Activated CD4-positive, alpha-beta T cell treated with anti-CD3 and anti-CD28 coated beads for 4 hours (primary cell): ENCODE measurements around the gene RPTOR.

Experiments used
- DNase-seq, 2 donors: peaks; one replicate each; pipeline ENCODE4 v3.0.0-alpha.2; 2020

RPTOR gene

DNA sequence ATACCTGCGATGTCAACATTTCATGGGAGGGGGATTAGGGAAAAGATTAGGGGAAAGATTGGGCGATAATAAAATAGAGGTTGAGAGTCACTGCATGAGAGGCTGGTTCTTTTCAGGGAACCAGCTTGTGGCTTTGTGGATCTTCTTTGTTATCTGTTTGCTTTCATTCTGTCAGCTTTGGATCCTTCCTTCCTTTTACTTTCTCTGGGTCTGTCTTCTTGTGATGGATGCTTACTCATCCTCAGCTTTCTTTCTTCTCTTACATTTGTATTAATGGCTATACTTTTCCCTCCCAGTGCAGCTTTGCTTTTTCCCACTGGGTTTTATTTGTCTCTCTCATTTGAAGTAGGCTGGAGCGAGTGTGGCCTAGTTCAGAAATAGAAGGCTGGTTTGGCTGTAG is 47.1 kb downstream of the RPTOR start:
- DNase-seq, result no peak

DNA sequence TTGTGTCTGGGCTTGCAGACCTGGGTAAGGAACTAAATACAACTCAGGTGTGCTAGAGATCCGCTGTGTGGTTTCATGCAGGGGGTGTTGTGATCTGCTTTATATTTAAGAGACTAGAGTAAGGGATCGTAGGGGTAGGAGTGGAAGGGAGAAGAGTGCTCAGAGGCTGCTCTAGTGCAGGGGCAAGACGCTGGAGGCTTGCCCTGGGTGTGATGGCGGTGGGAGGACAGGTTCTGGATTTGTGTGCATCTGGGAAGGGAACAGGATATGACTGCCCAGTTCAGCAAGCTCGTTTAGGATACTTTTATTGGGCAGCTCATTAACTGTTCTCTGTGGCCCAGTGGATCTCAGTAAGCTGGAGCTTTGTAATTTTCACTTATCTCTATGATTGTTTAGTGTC is 47.6 kb downstream of the RPTOR start:
- DNase-seq, result no peak

DNA sequence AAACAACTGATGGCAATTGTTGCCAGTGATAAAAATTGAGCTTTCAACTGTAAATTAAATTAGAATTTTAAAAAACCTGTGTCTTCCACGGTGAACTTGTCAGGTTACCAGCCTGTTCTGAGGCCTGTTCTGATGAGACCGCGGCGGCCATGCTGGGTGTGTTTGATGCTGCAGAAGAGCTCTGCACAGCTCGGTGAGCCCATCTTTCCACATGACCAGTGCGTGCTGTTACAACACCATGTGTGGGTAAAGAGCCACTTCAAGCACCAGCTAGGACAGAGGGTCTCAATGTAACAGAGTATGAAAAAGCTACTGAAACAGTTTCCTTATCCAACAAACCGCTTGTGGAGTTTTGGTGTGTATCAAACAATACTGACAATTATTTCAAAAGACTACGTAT is 48.5 kb downstream of the RPTOR start:
- no peak for DNase-seq

DNA sequence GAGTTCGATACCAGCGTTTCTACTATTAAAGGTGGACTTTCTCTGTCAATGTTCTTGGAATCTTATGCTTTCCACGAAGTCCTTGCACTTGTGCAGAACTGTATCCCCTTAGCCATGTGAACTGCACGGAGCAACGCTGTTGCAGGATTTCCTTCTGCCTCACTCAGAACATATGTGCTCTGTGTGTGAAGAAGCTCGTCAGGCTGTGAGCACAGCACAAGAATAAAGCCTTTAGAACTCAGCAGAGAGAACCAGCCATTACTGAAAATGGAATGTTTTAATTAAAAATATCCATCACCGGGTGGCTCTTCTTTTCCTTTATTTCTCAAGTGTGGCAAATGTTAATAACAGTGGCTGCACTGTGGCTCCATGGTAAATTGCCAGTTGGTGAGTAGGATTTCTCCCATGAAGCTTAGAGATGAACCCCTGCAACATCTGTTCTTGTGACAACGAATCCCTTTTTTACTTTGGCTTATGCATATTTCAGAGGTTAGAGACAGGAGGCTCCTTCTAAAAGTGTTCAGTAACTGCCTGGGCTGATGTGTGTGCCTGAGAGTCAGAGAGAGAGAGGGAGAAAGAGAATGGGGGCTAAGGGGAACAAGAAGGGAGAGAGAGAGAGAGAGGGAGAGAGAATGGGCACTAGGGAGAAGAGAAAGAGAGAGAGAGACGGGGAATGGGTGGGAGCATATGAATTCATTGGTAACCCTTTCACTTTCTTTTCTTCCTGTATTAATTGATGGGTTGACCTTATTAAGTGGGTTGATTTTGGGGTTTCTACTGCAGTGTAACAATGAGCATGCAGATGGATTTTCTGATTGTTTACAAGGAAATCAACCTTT is 50.0 kb downstream of the RPTOR start:
- DNase-seq, result no peak

DNA sequence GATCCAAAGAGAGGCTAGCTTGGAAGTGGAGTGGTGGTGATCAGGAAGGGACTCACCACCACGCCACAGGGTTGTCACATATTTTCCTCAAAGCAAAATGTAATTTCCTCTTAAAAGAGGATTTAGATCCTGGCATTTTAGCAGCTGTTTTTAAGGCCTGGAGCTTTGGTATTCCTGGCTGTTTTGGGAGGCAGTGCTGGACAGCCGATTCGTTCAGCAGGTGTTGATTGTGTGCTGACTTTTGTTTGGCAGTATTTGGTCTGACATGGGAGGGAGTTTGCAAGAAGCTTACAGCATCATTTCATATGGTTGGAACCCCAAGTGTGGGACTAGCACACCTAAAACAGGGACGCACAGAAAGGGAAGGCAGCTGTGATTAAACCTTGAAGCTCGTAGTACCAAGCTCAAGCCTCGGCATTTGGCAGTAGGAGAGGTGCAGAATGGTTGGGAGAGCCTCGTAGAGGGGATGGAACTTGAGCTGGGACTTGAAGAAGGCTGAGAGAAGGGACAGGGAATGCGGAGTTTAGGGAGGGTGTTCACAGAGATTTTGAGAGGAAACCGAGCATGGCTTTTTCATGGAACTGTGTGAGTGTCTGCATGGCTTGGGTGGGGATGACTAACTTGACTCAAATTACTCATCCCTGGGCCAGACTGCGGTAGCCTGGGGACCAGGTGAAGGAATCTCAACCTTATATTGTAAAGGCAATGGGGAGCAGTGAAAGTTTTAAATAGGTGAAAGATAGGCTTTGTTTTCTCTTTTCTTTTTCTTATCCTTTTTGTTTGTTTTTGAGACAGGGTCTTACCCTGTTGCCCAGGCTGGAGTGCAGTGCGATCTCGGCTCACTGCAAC is 52.3 kb downstream of the RPTOR start:
- peak; percentile 25 to 32 for DNase-seq

DNA sequence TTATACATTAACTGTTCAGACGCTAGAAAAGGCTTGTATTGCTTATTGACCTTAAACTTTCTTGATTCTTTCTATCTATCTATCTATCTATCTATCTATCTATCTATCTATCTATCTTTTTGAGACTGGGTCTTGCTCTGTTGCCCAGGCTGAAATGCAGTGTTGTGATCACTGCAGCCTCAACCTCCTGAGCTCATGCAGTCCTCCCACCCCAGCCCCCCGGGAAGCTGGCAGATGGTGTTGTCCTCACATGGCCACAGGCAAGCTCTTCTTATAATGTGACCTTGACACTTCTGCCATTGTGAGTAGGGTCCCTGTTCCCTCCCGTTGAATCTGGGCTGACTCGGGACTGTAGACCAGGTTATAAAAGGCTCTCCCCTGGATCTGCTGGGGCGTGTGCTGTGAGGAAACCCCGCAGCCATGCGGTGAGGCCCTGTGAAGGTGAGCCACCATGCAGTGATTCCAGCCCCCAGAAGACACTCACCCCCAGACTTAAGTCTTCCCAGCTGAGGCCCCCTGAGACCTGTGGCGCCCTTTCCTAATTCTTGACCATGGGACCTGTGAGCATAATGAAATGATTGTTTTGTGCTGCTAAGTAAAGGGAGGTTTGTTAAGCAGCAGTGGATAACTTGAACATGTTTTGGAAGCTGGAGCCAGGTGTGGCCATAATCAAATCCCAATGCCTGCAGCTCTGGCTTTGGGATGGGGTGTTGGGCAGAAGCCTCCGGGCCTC is 54.3 kb downstream of the RPTOR start:
- DNase-seq, result no peak

DNA sequence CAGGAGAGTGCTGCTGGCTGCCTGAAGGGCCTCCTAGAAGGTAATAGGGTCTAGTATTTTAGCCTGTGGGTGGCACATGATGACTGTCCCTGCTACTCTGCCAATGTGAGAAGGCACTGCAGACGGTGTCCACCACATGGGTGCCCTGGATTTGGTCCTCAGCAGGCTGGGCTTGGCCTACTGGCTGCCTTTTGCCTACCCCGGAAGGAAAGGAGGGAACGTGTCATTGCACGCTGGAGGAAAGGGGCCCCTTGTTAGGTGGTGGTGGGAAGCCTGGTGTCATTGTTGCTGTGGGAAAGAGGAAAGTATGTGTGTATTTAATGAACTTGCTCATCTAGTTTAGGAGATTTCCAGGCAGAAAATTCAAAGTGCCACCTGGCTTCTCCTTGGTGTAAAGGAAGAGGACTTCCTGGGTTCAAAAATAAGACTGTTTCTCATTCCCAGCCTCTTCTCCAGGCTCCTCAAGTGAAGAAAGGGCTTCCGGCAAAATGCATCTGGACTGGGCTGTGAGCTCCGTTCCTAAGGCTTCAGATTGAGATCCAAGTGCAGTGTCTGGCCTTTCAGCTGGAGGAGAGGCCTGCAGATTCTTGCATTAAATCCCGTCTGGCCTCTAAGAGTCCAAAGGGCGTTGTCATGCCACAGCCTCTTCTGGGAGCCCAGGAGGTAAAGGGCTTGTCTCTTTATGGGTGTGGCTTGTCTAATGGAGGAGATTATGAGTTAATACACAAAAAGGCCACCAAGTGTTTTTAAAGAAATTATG is 55.1 kb downstream of the RPTOR start:
- DNase-seq, result no peak

DNA sequence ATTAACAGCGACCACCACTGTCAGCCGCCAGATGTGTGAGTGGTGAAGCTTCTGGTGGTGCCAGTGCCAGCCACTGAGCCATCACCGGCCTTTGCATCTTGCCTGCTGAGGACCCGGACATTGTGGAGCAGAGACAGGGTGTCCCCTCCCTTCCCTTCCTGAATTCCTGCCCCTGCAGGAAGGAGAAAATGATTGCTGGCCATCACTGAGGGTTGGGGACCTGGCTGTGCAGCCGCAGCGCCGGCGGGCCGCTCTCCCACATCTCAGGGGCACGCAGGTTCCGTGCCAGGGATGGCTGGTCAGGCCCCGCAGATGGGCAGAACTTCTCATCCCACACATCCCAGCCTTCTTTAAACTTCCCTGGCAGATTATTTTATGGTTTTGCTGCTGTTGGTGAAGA is 56.5 kb downstream of the RPTOR start:
- DNase-seq, result no peak

DNA sequence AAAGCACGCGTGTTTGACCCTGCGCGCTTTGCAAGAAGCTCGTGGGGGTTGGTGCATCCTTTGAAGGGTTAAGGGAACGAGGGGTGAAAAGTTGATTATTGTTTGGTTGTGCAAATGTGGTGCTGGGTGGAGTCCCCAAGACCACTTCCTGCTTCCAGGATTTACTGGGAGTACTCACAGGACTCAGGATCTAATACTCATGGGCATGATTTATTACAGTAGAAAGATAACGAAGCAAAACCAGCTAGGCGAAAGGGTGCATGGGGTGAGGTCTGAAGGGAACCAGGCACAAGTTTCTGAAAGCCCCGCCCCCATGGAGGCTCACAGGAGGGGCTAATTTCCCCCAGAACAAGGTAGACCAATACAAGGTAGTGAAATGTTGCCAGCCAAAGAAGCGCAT is 58.8 kb downstream of the RPTOR start:
- DNase-seq, result no peak

DNA sequence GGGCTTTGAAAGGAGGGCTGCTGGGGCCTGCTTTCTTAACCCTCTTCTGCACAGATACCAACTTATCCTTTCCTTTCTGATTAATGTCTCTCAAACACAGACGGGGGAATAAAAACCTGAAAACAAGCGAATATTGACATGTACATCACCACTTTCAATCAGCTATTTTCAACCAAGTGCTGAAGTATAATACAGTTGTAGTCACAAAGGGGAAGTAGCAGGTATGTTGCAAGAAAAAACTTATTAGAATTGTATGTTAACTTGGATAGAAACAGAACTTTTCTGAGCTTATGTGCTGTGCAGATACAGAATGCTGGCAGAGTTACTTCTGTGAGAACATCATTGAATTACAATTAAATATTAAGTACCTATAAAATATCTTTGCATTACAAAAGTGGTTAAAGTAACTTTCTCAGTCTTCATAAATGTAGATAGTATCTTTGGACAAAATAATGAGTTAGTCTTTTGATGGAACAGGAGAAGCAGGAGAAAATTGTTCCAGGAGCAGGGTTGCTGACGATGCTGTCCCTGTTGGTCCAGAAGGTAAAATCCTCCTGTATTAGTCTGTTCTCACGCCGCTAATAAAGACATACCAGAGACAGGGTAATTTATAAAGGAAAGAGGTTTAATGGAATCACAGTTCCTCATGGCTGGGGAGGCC is 59.5 kb downstream of the RPTOR start:
- DNase-seq, result no peak

DNA sequence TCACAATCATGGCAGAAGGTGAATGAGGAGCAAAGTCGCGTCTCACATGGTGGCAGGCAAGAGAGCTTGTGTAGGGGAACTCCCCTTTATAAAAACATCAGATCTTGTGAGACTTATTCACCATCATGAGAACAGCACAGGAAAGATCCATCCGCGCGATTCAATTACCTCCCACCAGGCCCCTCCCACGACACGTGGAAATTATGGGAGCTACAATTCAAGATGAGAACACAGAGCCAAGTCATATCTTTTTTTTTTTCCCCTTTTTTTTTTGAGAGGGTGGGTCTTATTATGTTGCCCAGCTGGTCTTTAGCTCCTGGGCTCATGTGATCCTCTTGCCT is 60.0 kb downstream of the RPTOR start:
- no peak for DNase-seq

DNA sequence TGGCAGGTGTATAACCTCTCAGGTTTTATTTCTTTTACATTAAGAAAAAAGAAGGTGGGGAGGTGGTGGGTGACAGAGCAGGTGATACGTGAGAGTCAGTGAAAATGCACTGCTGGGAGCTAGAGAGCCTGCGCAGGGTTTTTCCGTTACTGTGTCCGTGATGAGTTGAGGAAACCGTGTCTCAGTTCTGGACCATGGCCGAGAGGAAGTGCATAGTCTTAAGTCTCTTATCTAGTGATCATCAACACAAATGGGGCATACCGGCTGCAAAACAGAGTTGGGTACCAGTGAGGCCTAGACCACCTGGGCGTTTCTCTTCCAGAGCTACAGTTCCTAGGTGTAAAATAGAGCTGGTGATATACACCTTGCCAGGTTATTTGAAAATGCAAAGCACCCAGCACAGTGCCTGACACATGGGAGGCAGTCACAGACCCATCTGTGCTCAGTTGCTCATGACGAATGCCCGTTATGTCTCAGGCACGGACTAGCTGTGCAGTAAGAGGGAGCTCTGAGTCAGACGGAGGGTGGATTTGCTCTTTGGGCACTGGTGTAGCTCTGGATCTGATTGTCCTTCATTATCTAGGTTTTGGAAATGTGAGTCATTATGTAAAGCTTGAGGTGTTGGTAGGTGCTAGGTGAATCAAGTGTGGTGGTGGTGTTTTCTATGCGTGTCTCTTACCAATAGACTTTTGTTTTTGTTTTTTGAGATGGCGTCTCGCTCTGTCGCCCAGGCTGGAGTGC is 60.9 kb downstream of the RPTOR start:
- DNase-seq, result peak; percentile 56 to 57

DNA sequence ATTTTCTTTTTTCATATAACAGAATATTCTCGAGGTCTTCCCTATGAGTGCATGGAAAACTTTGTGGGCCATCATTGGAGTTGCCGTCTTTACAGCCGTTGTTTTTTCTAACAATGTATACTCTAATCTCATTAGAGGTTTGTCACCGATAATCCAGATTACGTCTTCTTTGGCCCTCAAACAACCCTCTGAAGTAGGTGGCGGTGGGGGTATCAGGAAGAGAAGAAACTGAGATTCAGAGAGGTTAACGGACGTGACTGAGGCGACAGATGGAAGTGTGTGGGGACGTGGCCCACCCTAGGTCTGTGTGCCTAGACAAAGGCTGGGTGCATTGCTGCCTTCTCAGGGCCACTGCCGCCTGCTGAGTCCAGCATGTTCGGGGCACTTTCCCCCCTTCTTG is 63.7 kb downstream of the RPTOR start:
- no peak for DNase-seq

DNA sequence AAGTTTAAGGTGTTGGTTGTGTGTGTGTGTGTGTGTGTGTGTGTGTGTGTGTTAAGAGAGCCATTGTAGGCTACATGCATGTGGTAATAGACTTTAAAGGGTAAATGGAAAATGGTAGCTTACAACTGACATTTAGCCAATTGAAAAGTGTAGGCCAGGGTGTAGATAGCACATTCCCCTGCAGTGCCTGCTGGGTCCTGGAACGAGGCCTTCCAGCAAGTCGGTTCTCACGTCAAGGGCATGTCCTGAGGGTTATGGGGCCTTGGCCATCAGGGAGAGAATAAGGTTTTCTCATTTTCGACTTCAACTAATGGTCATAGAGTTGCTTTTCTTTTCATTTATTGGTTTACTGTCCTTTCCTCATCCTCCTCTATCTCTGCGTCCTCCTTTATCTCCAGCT is 65.1 kb downstream of the RPTOR start:
- DNase-seq, result no peak

DNA sequence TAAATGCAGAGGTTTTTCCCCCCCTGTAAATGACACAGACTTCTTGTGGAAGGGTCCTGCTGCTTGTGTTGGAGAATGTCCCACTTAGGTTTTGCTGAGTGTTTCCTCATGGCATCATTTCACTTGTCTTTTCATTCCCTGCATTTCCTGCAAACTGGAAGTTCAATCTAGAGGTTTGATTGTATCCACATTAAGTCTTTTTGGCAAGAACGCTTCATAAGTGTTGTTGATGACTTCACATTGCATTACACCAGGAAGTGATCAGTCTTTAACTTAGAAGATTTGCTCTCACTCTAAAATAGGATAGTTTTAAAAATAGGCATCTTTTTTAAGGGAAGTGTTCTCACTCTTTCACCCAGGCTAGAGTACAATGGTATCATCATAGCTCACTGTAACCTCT is 67.2 kb downstream of the RPTOR start:
- DNase-seq, result no peak

DNA sequence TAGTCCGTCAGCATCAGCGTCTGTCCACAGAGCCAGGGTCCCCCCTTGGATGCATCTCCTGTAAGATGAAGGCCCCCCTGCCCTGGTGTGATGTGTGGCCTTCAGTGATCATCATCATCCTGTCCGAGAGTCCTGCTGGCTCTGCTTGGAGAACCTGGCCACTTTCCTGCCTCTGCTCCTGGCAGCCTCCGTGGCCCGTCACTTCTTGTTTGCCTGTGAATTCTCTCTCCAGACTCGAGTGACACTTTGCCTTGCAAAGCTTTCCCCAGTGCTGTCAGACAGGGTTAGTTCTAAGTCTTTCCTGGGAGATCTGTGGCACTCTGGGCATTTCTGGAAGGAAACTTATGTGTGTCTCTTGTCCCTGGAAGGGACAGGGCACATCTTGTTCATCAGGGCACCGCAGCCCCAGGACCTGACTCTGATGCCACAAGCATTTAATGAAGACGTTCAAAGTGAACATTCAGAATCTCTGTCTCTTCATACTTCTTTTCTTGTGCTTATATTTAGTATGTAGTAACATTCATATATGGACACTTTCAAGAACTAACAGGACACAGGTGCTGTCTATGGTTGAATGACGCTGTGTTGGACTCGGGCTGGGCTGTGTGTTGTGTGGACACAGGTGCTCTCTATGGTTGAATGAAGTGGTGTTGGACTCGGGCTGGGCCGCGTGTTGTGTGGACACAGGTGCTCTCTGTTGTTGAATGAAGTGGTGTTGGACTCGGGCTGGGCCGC is 68.5 kb downstream of the RPTOR start:
- DNase-seq, result no peak

DNA sequence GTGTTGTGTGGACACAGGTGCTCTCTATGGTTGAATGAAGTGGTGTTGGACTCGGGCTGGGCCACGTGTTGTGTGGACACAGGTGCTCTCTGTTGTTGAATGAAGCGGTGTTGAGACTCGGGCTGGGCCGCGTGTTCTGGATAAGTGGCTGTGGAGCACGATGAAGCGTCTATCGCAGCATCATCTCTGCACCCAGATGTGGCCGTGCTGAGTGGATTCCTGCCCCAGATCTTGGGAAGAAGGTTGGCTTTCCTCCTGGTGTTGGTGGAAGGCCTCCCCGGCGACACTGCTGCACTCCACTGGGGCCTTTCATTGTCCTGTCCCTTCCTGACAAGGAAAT is 69.1 kb downstream of the RPTOR start:
- no peak for DNase-seq

DNA sequence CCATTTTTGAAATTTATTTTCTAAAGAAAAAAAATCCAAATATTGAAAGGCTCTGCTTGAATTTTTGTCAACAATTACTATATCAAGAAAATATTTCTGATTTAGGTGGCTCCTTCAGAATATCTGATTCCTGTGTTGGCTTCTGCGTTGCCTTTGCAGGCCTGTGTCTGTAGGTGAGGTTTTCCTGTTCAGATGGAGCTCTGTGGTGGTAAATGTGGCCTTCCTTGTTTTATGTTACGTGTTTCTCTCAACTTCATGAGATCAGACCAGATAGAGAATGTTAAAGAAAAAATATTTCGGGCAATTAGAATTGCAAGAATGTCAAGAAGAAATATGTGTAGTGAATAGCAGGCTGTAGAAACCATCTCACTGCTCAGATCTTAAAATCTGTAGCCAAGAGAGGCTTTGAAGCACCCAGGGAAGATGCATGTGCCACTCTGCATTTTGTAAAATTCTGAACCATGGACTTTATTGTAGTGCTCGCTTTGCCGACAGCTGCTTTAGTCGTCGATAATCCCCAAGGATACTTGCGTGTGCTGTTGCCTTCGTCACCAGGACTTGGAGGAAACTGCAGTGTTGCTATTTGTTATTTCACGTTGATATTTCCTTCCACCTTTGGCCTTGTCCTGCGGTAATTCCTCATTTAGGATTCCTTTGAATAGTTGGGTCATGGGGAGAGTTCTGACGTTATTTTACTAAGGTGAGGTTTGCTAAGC is 69.9 kb downstream of the RPTOR start:
- DNase-seq, result no peak

DNA sequence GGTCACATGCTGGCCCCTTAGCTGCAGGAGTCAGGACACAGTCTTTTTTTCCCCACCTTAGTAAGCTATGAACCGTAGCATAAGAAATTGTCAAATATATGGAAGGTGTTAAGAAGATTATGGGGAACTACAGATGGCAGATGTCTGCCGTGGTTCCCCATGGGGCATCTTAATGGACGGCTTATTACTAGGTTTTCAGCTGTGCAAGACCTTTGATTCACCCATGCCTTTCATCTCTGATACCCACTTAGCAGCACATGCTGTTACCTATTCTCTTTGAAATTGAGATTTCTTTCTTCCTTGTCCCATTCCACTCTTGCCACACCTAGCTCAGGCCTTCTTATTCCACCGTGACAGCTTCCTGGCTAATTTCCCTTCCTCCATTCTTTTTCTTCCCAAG is 70.7 kb downstream of the RPTOR start:
- no peak for DNase-seq

DNA sequence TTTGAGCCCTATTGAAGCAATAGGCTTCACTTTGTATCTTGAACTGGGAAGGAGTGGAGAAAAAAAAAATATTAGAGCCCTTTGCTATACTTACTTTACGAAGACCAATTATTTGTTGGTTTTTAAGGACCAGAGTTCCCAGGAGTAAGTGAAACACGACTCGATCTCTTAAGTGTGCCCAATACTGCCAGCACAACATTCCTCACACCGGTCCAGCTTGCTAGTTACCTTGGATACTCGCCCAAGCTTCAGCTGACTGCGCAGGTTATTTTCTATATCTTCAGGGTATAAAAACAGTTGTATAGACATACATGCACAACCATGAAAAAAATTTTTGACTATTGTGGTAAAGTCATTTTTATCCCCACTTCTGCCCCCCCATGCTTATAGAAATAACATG is 72.1 kb downstream of the RPTOR start:
- DNase-seq, result no peak
